ENCODE measurements around the gene DENND4B.
A peak's percentile ranks its signal among the peaks of the same experiment; 100 is the strongest.
"Not testable (repeated sequence)": the region's sequence is repeated elsewhere in the genome, so short reads cannot be mapped to it uniquely, and the experiment has no call there.

DENND4B gene

DNA sequence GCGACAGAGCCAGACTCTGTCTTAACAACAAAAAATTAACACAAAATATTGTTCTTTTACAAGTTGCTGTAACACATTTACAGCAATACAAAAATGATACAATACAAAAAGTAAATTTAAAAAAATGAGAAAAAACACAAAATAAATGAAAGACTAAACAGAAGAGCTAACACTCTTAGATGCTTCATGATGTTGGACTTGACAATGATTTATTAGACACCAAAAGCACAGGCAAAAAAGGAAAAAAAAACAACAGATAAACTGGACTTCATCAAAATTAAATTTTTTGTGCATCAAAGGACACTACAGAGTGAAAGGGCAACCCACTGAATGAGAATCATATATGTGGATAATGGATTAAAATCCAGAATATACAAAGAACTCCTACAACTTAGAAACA is 40.1 kb downstream of the DENND4B start:
- no peak overlapping the region for H3K4me3 ChIP-seq (replicated peaks in 1 of 2; ENCODE audit: low read depth in 2 of 2, low read length in 2 of 2)
- DNase-seq (ENCODE audit: low read depth in 2 of 2): no peak
- TF ChIP-seq, protein P1, sequence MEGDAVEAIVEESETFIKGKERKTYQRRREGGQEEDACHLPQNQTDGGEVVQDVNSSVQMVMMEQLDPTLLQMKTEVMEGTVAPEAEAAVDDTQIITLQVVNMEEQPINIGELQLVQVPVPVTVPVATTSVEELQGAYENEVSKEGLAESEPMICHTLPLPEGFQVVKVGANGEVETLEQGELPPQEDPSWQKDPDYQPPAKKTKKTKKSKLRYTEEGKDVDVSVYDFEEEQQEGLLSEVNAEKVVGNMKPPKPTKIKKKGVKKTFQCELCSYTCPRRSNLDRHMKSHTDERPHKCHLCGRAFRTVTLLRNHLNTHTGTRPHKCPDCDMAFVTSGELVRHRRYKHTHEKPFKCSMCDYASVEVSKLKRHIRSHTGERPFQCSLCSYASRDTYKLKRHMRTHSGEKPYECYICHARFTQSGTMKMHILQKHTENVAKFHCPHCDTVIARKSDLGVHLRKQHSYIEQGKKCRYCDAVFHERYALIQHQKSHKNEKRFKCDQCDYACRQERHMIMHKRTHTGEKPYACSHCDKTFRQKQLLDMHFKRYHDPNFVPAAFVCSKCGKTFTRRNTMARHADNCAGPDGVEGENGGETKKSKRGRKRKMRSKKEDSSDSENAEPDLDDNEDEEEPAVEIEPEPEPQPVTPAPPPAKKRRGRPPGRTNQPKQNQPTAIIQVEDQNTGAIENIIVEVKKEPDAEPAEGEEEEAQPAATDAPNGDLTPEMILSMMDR (IDR thresholded peaks at IDR 0.05; ENCODE audit: low read depth, low read length): no peak

DNA sequence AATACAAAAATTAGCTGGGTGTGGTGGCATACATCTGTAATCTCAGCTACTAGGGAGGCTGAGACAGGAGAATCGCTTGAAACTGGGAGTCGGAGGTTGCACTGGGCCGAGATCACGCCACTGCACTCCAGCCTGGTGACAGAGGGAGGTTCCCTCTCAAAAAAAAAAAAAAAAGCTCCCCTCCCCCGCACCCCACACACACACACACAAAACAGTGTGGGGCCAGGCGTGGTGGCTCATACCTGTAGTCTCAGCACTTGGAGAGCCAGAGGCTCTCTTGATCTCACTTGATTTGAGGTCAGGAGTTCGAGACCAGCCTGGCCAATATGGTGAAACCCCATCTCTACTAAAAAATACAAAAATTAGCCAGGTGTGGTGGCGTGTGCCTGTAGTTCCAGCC is 40.6 kb downstream of the DENND4B start:
- not testable (repeated sequence) for H3K4me3 ChIP-seq (replicated peaks in 1 of 2; ENCODE audit: low read depth in 2 of 2, low read length in 2 of 2); DNase-seq (ENCODE audit: low read depth in 2 of 2)

DNA sequence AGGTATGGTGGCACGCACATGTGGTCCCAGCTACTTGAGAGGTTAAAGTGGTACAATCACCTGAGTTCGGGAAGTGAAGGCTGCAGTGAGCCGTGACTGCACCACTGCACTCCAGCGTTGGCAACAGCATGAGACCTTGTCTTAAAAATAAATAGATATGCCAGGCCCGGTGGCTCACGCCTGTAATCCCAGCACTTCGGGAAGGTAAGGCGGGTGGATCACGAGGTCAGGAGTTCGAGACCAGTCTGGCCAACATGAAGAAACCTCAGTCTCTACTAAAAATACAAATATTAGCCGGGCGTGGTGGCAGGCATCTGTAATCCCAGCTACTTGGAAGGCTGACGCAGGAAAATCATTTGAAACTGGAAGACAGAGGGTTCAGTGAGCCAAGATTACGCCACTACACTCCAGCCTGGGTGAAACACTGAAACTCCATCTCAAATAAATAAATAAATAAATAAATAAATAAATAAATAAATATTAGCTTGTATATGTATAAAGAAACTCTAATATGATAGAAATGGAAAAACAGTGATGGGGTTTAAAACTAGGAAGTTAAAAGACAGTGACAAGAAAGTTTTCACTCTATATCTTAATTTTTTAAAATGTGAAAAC is 42.6 kb downstream of the DENND4B start:
- H3K4me3 ChIP-seq (replicated peaks in 1 of 2; ENCODE audit: low read depth in 2 of 2, low read length in 2 of 2): no peak overlapping the region
- TF ChIP-seq, protein P1 (IDR thresholded peaks at IDR 0.05; ENCODE audit: low read depth, low read length): no peak
- DNase-seq (ENCODE audit: low read depth in 2 of 2): peak; percentile 32 to 38

DNA sequence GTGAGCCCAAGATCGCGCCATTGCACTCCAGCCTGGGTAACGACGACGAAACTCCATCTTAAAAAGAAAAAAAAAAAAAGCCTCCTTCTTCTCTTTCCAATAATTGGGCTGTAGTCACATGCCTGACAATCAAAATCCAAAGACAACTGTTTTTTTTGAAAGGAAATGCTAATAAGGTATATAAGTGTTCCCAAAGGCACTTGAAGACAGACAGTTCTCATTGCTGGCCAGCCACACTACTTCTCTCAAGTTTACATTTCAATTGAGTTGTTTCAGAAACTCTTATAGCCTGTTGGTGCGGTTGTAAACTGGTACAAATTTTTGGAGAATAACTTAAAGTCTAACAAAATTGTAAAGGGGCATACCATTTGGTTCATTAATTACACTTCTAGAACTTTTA is 47.0 kb downstream of the DENND4B start:
- TF ChIP-seq, protein P1 (IDR thresholded peaks at IDR 0.05; ENCODE audit: low read depth, low read length): no peak

DNA sequence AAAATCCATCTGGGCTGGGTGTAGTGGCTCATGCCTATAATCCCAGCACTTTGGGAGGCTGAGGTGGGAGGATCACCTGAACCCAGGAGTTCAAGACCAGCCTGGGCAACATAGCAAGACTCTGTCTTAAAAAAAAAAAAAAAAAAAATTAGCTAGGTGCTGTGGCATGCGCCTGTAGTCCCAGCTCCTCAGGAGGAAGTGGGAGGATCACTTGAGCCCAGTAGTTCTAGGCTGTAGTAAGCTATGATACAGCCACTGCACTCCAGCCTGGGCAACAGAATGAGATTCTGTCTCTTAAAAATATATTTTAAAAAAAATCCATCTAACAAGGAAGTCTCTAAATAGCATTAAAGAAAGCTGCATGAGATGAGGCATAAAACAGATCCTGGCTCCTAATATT is 50.7 kb downstream of the DENND4B start:
- DNase-seq (ENCODE audit: low read depth in 2 of 2); H3K4me3 ChIP-seq (replicated peaks in 1 of 2; ENCODE audit: low read depth in 2 of 2, low read length in 2 of 2): not testable (repeated sequence)

More for the DNA sequence above, 47.0 kb downstream of the DENND4B start:
- no peak overlapping the region for H3K4me3 ChIP-seq (replicated peaks in 1 of 2; ENCODE audit: low read depth in 2 of 2, low read length in 2 of 2)
- no peak for DNase-seq (ENCODE audit: low read depth in 2 of 2)

DNA sequence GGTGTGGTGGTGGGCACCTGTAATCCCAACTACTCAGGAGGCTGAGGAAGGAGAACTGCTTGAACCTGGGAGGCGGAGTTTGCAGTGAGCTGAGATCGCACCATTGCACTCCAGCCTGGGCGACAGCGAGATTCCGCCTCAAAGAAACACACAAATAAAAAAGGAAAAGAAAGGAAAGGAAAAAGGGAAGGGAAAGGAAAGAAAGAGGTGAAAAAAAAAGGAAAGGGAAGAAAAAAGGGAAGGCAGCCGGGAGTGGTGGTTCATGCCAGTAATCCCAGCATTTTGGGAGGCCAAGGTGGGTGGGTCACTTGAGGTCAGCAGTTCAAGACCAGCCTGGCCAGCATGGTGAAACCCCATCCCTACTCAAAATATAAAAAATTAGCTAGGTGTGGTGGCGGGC is 55.5 kb downstream of the DENND4B start:
- DNase-seq (ENCODE audit: low read depth in 2 of 2); H3K4me3 ChIP-seq (replicated peaks in 1 of 2; ENCODE audit: low read depth in 2 of 2, low read length in 2 of 2): not testable (repeated sequence)

DNA sequence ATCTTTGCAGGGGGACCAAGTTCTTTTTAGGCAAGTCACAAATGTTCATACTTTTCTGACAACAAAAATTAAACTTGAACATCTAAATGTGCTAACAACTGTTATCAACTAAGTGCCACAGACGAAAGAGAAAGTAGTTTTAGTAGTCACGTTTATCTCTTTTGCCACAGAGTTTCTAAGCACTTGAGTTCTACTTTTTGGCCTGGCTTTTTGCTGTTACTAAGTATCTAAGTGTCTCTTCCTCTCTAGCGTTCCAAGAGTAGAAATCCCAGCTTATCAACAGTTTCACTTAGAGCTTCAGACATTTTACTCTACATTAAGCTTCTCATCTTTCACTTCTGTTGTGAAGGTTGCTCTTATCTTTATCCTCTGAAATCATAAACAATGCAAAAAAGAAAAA is 58.0 kb downstream of the DENND4B start:
- TF ChIP-seq, protein P1 (IDR thresholded peaks at IDR 0.05; ENCODE audit: low read depth, low read length): no peak
- peak in 1 of 2 donors; percentile 56 for DNase-seq (ENCODE audit: low read depth in 2 of 2)
- no peak overlapping the region for H3K4me3 ChIP-seq (replicated peaks in 1 of 2; ENCODE audit: low read depth in 2 of 2, low read length in 2 of 2)

DNA sequence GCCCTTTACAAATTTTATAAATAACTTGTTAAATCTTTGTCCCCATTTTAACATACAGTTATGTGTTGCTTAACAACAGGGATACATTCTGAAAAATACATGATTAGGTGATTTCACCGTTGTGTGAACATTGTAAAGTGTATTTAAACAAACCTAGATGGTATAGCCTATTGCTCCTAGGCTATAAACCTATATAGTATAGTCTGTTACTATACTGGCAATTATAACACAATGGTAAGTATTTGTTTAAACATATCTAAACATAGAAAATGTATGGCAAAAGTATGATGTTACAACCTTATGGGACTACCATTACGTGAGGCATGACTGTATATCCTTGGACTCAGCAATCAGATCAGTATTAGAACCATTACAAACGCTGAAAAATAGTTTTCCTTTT is 60.4 kb downstream of the DENND4B start:
- TF ChIP-seq, protein P1 (IDR thresholded peaks at IDR 0.05; ENCODE audit: low read depth, low read length): no peak
- no peak for DNase-seq (ENCODE audit: low read depth in 2 of 2)
- no peak overlapping the region for H3K4me3 ChIP-seq (replicated peaks in 1 of 2; ENCODE audit: low read depth in 2 of 2, low read length in 2 of 2)
